Measurements from ENCODE around the gene NKAIN4.

DNA sequence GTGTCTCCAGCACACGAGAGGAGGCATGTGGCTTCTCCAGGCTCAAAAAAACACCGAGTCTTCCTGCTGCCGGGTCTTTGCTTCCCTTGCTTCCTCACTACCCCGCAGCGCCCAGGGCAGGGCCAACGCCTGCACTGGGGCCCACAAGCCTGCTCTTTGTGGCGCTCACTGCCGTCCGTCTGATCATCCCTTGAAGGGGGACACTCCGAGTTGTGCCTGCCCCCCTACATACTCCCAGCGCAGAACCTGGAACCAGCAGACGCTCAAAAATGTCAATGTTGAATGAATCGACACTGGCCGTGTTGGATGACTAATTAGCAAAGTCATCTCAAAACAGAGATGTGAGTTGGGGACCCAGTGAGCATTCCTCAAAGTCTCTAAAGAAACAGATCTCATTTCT lies 10.3 kb upstream of the NKAIN4 start:
- TF ChIP-seq YY1 (IDR thresholded peaks at IDR 0.05; ENCODE audit: insufficient read depth, insufficient read length) (no peak), ZNF274 (IDR thresholded peaks at IDR 0.05; ENCODE audit: low read depth, low read length) (no peak), SUZ12 (IDR thresholded peaks at IDR 0.05; ENCODE audit: extremely low read depth, insufficient read depth, insufficient read length) (no peak)

All from NT2/D1 (cell line).